Parathyroid adenoma (tissue), 2 donors: ENCODE data around the gene ARHGAP42.

Experiments used
- H2AFZ ChIP-seq: fragments of 300-600 bp; sonication (generic); one replicate; pipeline ENCODE4 v1.7.0; 2017; ENCODE audit warnings: antibody characterized with exemption, mild to moderate bottlenecking
- H3K27ac ChIP-seq: fragments of 300-600 bp; sonication (generic); one replicate; pipeline ENCODE4 v1.7.0; 2017
- H3K27me3 ChIP-seq: fragments of 300-600 bp; sonication (generic); one replicate; pipeline ENCODE4 v1.7.0; 2017; ENCODE audit warnings: low read length; ENCODE audit not compliant: control insufficient read depth, insufficient read depth
- H3K36me3 ChIP-seq: fragments of 300-600 bp; sonication (generic); one replicate; pipeline ENCODE4 v1.7.0; 2017; ENCODE audit warnings: low read length; ENCODE audit not compliant: control insufficient read depth, insufficient read depth
- H3K4me1 ChIP-seq: fragments of 300-600 bp; sonication (generic); one replicate; pipeline ENCODE4 v1.7.0; 2017; ENCODE audit warnings: control low read depth
- H3K4me2 ChIP-seq: fragments of 300-600 bp; sonication (generic); one replicate; pipeline ENCODE4 v1.7.0; 2017; ENCODE audit warnings: low read length
- H3K4me3 ChIP-seq: fragments of 300-600 bp; sonication (generic); one replicate; pipeline ENCODE4 v1.7.0; 2017; ENCODE audit warnings: low read depth, low read length
- H3K79me2 ChIP-seq: fragments of 300-600 bp; sonication (generic); one replicate; pipeline ENCODE4 v1.7.0; 2017; ENCODE audit warnings: control low read depth
- H3K9ac ChIP-seq: fragments of 300-600 bp; sonication (generic); one replicate; pipeline ENCODE4 v1.7.0; 2017; ENCODE audit warnings: mild to moderate bottlenecking
- H3K9me3 ChIP-seq: fragments of 300-600 bp; sonication (generic); one replicate; pipeline ENCODE4 v1.7.0; 2017; ENCODE audit warnings: low read length; ENCODE audit not compliant: control insufficient read depth
- TF ChIP-seq, protein P1 (sequence below): fragments of 300-600 bp; sonication (generic); IDR thresholded peaks from one replicate; pipeline ENCODE4 v1.7.0; 2017; ENCODE audit warnings: antibody characterized with exemption, mild to moderate bottlenecking
- donor health status: primary hyperparathyroidism.

The ARHGAP42 gene

GRCh38 chr11:100857236-100858005, 170.3 kb downstream of the ARHGAP42 start:
- no peaks in the 10 kb centered on the region for H3K79me2 ChIP-seq
- H3K9ac ChIP-seq: no peak overlapping the region
- H3K27ac ChIP-seq: no peak overlapping the region
- no peaks in the 10 kb centered on the region for H3K9me3 ChIP-seq
- TF ChIP-seq, protein P1, sequence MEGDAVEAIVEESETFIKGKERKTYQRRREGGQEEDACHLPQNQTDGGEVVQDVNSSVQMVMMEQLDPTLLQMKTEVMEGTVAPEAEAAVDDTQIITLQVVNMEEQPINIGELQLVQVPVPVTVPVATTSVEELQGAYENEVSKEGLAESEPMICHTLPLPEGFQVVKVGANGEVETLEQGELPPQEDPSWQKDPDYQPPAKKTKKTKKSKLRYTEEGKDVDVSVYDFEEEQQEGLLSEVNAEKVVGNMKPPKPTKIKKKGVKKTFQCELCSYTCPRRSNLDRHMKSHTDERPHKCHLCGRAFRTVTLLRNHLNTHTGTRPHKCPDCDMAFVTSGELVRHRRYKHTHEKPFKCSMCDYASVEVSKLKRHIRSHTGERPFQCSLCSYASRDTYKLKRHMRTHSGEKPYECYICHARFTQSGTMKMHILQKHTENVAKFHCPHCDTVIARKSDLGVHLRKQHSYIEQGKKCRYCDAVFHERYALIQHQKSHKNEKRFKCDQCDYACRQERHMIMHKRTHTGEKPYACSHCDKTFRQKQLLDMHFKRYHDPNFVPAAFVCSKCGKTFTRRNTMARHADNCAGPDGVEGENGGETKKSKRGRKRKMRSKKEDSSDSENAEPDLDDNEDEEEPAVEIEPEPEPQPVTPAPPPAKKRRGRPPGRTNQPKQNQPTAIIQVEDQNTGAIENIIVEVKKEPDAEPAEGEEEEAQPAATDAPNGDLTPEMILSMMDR: no peak
- H2AFZ ChIP-seq: no peak overlapping the region
- no peaks in the 10 kb centered on the region for H3K4me1 ChIP-seq
- no peak overlapping the region for H3K4me3 ChIP-seq
- H3K27me3 ChIP-seq: no peaks in the 10 kb centered on the region
- H3K36me3 ChIP-seq: no peaks in the 10 kb centered on the region
- no peak overlapping the region for H3K4me2 ChIP-seq

DNA sequence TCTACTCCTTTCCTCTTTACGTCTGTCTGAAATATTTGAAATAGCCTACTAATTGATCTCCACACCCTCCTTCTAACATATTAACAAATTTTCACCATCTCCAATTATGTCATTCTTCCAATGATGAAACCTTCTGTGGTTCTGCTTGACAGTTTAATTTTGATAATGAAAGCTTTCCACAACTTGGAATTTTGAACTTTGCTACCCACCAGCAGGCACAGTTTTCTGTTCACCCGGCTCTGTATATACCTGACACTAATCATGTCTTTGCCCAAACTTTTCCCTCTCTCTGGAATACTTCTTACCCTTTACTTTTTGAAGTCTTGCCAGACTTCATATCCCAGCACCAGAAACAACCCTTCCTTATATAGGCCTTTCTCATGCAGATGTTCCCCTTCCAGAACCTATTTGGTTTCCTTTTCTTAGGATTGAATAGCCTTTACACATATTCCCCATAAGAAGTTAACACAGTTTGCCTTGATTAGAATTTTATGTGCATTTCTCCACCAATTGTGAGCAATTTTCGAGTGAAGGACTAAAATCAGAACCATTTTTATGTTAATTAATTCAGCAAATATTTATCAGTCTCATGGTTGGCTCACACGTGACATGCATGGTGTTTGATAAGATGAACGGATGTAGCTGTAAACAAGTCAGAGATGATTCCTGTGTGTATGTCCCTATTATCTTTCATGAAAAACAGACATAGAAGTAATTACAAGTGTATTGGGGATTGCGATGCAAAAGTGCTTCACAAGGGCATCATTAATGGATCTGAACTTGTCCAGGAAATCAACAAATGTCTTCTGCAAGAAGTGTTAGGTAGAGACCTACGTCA, 173.4 kb downstream of the ARHGAP42 start:
- Histone ChIP-seq H3K9me3 (no peaks in the 10 kb centered on the region), H3K4me3 (no peak overlapping the region), H3K27ac (no peak overlapping the region), H2AFZ (no peak overlapping the region), H3K4me2 (no peak overlapping the region), H3K36me3 (no peaks in the 10 kb centered on the region), H3K9ac (no peak overlapping the region), H3K4me1 (no peaks in the 10 kb centered on the region), H3K27me3 (no peaks in the 10 kb centered on the region), H3K79me2 (no peaks in the 10 kb centered on the region)
- TF ChIP-seq, protein P1: no peak

DNA sequence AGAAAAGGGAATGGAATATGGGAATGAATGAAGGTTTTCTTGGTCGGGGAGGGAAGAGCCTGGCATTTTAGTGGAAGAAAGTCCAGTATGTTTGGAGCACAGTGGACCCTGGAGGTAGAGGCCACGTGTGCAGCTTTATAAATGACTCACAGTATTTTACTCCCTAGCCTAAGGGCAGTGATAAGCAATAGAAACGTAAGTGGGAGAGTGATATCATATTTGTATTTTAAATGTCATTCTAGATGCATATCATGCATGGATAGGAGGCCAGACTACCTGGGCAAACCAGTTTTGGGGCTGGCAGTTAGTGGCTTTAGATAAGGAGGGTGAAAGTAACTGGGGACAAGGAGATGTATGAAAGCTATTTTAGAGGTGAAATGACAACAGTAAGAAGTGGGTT, 174.1 kb downstream of the ARHGAP42 start:
- Histone ChIP-seq H2AFZ (no peak overlapping the region), H3K9ac (no peak overlapping the region), H3K4me1 (no peaks in the 10 kb centered on the region), H3K27ac (no peak overlapping the region), H3K4me2 (no peak overlapping the region), H3K4me3 (no peak overlapping the region), H3K27me3 (no peaks in the 10 kb centered on the region), H3K36me3 (no peaks in the 10 kb centered on the region), H3K9me3 (no peaks in the 10 kb centered on the region), H3K79me2 (peaks cover 2% of the 10 kb centered on the region)
- TF ChIP-seq, protein P1: no peak

DNA sequence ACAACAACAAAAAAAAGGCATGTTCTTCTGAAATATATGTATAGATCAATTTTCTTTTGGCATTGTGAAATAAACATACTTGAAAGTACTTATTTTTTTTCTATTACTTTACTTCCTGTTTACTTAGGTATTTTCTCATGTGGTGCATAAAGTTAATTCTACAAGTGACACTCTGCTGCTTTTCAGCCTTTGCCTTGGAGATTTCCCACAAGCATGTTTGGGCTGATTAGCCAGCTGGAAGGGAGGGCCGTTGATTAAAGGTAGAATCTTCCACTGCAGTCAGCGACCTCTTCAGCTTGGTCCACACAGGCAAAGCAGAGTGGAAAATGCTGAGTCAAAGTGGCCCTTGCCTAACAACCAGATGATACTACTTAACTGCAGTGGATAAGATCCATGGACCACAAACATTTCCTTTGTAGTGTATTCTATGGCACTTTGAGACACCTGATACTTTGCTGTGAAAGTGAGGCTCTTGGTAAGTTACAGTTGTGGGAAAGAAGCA, 176.0 kb downstream of the ARHGAP42 start:
- H3K4me3 ChIP-seq: no peak overlapping the region
- H3K27me3 ChIP-seq: no peaks in the 10 kb centered on the region
- H3K9ac ChIP-seq: no peak overlapping the region
- TF ChIP-seq, protein P1: no peak
- H3K4me1 ChIP-seq: no peaks in the 10 kb centered on the region
- no peak overlapping the region for H3K27ac ChIP-seq
- H3K36me3 ChIP-seq: no peaks in the 10 kb centered on the region
- H3K4me2 ChIP-seq: no peak overlapping the region
- no peaks in the 10 kb centered on the region for H3K9me3 ChIP-seq
- H3K79me2 ChIP-seq: peaks cover 2% of the 10 kb centered on the region
- H2AFZ ChIP-seq: no peak overlapping the region
